GM18520 (cell line): ENCODE measurements around the gene ENPP7.

Experiments
- ATAC-seq: cut with Tn5 transposase; IDR thresholded peaks from one replicate; pipeline ENCODE4 v1.9.1; 2021; ENCODE audit not compliant: unreplicated experiment

Gene ENPP7

GRCh38 chr17:79730769-79731483 lies at the start of gene ENPP7:
TSS of gene ENPP7 (plus strand) at chr17:79730943. CDS start at chr17:79731140, 197 bp downstream.
- no peak for ATAC-seq

GRCh38 chr17:79681101-79681621 lies 49.6 kb upstream of the ENPP7 start:
- ATAC-seq = no peak

- ATAC-seq = no peak
Measured at GRCh38 chr17:79681628-79682261, 49.0 kb upstream of the ENPP7 start.

- ATAC-seq = no peak
Measured at GRCh38 chr17:79683365-79683764, 47.4 kb upstream of the ENPP7 start.

GRCh38 chr17:79684132-79684985 lies 46.4 kb upstream of the ENPP7 start:
- ATAC-seq = no peak

- ATAC-seq = no peak
Measured at GRCh38 chr17:79685121-79685520, 45.6 kb upstream of the ENPP7 start.

- no peak for ATAC-seq
Measured at GRCh38 chr17:79686476-79686875, 44.3 kb upstream of the ENPP7 start.

- no peak for ATAC-seq
Measured at GRCh38 chr17:79690466-79690865, 40.3 kb upstream of the ENPP7 start.

GRCh38 chr17:79690988-79691836 lies 39.5 kb upstream of the ENPP7 start:
- no peak for ATAC-seq

- no peak for ATAC-seq
Measured at GRCh38 chr17:79691931-79692330, 38.8 kb upstream of the ENPP7 start.

GRCh38 chr17:79693419-79693818 lies 37.3 kb upstream of the ENPP7 start:
- ATAC-seq = no peak

GRCh38 chr17:79695293-79695790 lies 35.4 kb upstream of the ENPP7 start:
- ATAC-seq = no peak

- no peak for ATAC-seq
Measured at GRCh38 chr17:79695797-79696609, 34.7 kb upstream of the ENPP7 start.

- no peak for ATAC-seq
Measured at GRCh38 chr17:79696610-79696982, 34.1 kb upstream of the ENPP7 start.

- ATAC-seq = no peak
Measured at GRCh38 chr17:79698146-79698846, 32.4 kb upstream of the ENPP7 start.

- no peak for ATAC-seq
Measured at GRCh38 chr17:79699386-79700036, 31.2 kb upstream of the ENPP7 start.

- no peak for ATAC-seq
Measured at GRCh38 chr17:79700592-79700991, 30.2 kb upstream of the ENPP7 start.

GRCh38 chr17:79702034-79702433 lies 28.7 kb upstream of the ENPP7 start:
- no peak for ATAC-seq
